Activated CD4-positive, alpha-beta T cell treated with anti-CD3 and anti-CD28 coated beads, Interleukin-2, amount 10 ng/mL, durations not matched to agents 7 days and 5 days (primary cell): ENCODE measurements around the gene PET100. TPM values are rescaled to one million over a fixed set of nuclear protein-coding genes. Genes with fewer than 3 reads are reported as not detected.
A peak's percentile ranks its signal among the peaks of the same experiment; 100 is the strongest.

Experiments used
- CTCF ChIA-PET: fragments of 350-600 bp; sonication (Branson Sonifier 250); formaldehyde crosslinking; loops from one replicate; lab custom pipeline; 2021; ENCODE audit warnings: antibody characterized with exemption; lab: Charles Lee
- POLR2A ChIA-PET: fragments of 350-600 bp; sonication (Branson Sonifier 250); formaldehyde crosslinking; loops from one replicate; lab custom pipeline; 2021; ENCODE audit warnings: antibody characterized with exemption; lab: Charles Lee
- DNase-seq: peaks from one replicate; pipeline ENCODE4 v3.0.0-alpha.2; 2020
- H3K27ac Mint-ChIP-seq: one replicate; pipeline ENCODE4 v1.8.0; 2021; ENCODE audit warnings: mild to moderate bottlenecking, moderate library complexity, mixed read lengths
- H3K27me3 Mint-ChIP-seq: one replicate; pipeline ENCODE4 v1.8.0; 2021; ENCODE audit warnings: mixed read lengths
- H3K36me3 Mint-ChIP-seq: one replicate; pipeline ENCODE4 v1.8.0; 2021; ENCODE audit warnings: low read depth, mixed read lengths
- H3K4me1 Mint-ChIP-seq: one replicate; pipeline ENCODE4 v1.8.0; 2021; ENCODE audit warnings: mixed read lengths
- H3K4me3 Mint-ChIP-seq: one replicate; pipeline ENCODE4 v1.8.0; 2021; ENCODE audit warnings: mild to moderate bottlenecking, moderate library complexity, mixed read lengths
- H3K9me3 Mint-ChIP-seq: one replicate; pipeline ENCODE4 v1.8.0; 2021; ENCODE audit warnings: mixed read lengths
- total RNA-seq, 2 experiments: library from RNA; stranded (reverse); gene quantifications; one replicate each; pipeline ENCODE4 v1.2.3, GENCODE V29; 2021

PET100 gene, protein sequence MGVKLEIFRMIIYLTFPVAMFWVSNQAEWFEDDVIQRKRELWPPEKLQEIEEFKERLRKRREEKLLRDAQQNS
- total RNA-seq, result 100 to 1,000 TPM; 108 to 169 TPM

DNA sequence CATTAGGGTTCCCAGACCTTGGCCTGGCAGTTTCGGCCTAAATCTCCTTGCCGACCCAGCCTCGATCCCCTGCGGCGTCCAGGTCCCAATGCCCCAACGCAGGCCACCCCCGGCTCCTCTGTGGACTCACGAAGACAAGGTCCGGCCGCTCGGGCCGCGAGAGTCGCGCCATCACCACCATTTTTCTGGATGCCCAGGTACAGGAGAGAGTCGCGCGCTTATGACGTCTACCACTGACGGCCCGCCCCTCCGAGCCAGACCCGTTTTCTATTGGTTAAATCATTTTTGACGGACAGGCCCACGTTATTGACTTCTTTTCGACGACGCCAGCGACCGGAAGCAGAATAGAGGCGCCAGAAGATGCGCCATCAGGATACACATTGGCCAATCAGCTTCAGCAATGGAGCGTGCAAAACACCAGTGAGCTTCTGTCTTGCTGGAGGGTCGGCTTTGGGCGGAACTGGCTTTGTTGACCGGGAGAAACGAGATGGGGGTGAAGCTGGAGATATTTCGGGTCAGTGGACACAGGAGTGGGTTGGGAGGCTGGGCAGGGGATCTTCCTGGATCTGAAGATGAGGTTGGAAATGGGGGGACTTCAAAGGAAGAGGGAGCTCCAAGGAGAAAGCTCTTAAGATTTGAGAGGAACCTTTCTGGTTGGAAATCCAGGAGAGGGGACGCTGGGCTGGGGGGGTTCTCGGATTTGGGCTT is at the start of gene PET100, which contains the start of gene XAB2:
TSS of gene PET100 (plus strand) at position 447 of the 708 bp plus-strand sequence. CDS start at position 488, 41 bp downstream.
TSS of gene XAB2 (minus strand) at position 199 of the 708 bp plus-strand sequence. CDS start at position 181, 18 bp downstream.
- peak; percentile 98 for DNase-seq
- Mint-ChIP-seq H3K9me3 (no peaks in the 10 kb centered on the region), H3K36me3 (peaks cover 10% of the 10 kb centered on the region), H3K4me3 (peak within 1 kb of the TSS; percentile 90), H3K4me1 (peaks cover 34% of the 10 kb centered on the region), H3K27ac (peak within 1 kb of the TSS; percentile 99), H3K27me3 (no peaks in the 10 kb centered on the region)
- POLR2A ChIA-PET, result interaction anchor here (0.6 to 1.0 kb wide), 2 partner anchors 233 to 1598 kb away, joined by 3 read pairs; no protein-coding TSS in a partner anchor
- CTCF ChIA-PET, result interaction anchor here (0.6 to 1.8 kb wide), 7 partner anchors 19 to 170 kb away, joined by 3 to 6 read pairs (median 3); no protein-coding TSS in a partner anchor

DNA sequence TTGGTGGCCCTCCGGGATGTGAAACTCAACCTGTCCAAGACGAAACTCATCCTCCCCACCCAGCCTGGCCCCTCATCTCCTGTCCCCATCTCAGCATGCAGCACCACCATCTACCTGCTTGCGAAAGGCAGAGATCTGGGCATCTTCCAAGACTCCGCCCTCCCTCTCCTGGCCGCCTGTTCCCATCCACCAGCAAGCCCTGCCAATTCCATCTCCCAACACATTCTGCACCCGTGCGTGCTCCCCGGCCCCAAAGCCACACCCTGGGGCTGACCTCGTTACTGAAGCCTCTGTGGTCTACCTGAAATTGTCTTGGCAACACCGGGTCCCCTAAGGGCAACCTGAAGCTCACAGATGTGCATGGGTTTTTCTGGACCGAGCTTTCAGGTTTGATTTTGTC is 47.1 kb upstream of the PET100 start:
- H3K4me1 Mint-ChIP-seq, result no peaks in the 10 kb centered on the region
- ChIA-PET CTCF (interaction anchor here (0.6 kb wide), 2 partner anchors 14 to 362 kb away, joined by 3 to 7 read pairs; no protein-coding TSS in a partner anchor), POLR2A (no interaction called here)
- H3K27me3 Mint-ChIP-seq, result no peaks in the 10 kb centered on the region
- H3K9me3 Mint-ChIP-seq, result no peaks in the 10 kb centered on the region
- no peak overlapping the region for H3K4me3 Mint-ChIP-seq
- no peak for DNase-seq
- H3K27ac Mint-ChIP-seq, result no peak overlapping the region
- H3K36me3 Mint-ChIP-seq, result no peaks in the 10 kb centered on the region

DNA sequence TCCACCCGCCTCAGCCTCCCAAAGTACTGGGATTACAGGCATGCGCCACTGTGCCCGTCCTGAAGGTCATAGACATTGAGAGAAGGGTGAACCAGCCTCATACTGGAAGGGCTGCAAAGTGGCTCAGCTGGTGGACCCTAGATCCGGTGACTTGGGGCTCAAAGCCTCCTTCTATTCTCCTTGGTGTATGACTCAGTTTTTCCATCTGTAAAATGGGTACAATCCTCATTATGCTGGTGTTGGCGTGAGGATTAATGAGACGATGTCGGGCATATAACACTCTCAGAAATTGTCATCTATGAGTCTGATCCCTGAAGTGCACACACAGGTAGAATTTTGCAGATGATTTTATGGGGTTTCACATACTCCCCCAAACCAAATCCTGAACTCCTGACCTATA is 39.8 kb upstream of the PET100 start:
- Mint-ChIP-seq H3K27me3 (peaks cover 11% of the 10 kb centered on the region), H3K4me1 (no peaks in the 10 kb centered on the region), H3K36me3 (no peaks in the 10 kb centered on the region), H3K27ac (no peak overlapping the region), H3K4me3 (no peak overlapping the region), H3K9me3 (no peaks in the 10 kb centered on the region)
- ChIA-PET POLR2A (no interaction called here), CTCF (interaction anchor here (1.3 kb wide), 1 partner anchor 21 kb away, joined by 4 read pairs; no protein-coding TSS in a partner anchor)
- DNase-seq, result no peak

- no peak overlapping the region for H3K27ac Mint-ChIP-seq
- no peak overlapping the region for H3K4me3 Mint-ChIP-seq
- ChIA-PET CTCF (interaction anchor here (1.3 kb wide), 1 partner anchor 22 kb away, joined by 4 read pairs; no protein-coding TSS in a partner anchor), POLR2A (no interaction called here)
- H3K9me3 Mint-ChIP-seq, result no peaks in the 10 kb centered on the region
- H3K27me3 Mint-ChIP-seq, result peaks cover 14% of the 10 kb centered on the region
- H3K36me3 Mint-ChIP-seq, result no peaks in the 10 kb centered on the region
- peaks cover 2% of the 10 kb centered on the region for H3K4me1 Mint-ChIP-seq
- DNase-seq, result no peak
These were observed 39.3 kb upstream of the PET100 start for GRCh38 chr19:7590256-7590655.

GRCh38 chr19:7595466-7596133 is 34.0 kb upstream of the PET100 start, which contains the start of gene CAMSAP3:
TSS of gene CAMSAP3 (plus strand) at chr19:7595863. CDS start at chr19:7596003, 140 bp downstream.
- H3K4me1 Mint-ChIP-seq, result peaks cover 4% of the 10 kb centered on the region
- H3K27me3 Mint-ChIP-seq, result peaks cover 40% of the 10 kb centered on the region
- H3K9me3 Mint-ChIP-seq, result no peaks in the 10 kb centered on the region
- no peak within 1 kb of the TSS for H3K27ac Mint-ChIP-seq
- H3K4me3 Mint-ChIP-seq, result peak within 1 kb of the TSS; percentile 65
- H3K36me3 Mint-ChIP-seq, result no peaks in the 10 kb centered on the region
- ChIA-PET CTCF (no interaction called here), POLR2A (no interaction called here)
- DNase-seq, result peak; percentile 41

DNA sequence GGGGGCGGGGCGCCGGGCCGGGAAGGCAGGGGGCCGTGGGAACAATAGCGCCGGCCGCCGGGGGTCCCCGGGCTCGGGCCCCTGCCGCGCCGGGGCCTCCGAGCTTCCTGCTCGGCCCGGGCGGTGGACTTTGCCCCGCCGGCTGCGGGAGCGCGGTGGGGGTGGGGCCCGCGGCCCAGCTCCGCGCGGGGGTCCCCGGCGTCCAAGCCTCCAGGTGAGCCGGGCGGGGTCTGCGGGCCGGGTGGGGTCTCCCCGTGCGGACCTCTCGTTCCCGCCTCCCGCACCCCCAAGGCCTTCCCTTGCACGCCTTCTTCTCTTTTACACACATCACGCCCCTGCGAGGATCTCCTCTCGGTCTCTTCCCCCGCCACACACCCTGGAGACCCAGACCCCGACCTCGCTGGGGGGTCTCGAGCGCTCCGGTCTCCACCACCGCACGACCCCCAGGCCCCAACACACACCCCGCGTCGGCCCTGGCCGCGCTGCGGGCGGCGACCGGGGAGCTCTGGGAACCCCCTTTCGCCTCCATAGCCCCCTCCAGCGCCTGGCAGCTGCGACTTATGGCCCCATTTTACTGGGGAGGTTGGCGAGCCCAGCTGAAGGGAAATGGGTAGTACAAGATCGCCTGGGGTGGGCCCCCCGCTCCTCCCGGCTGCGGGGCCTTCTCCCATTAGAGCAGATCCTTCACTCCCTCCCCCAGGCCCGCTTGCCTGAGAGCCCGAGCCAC is 33.2 kb upstream of the PET100 start:
- peaks cover 40% of the 10 kb centered on the region for H3K27me3 Mint-ChIP-seq
- no peaks in the 10 kb centered on the region for H3K36me3 Mint-ChIP-seq
- POLR2A ChIA-PET, result no interaction called here
- no peak overlapping the region for H3K4me3 Mint-ChIP-seq
- H3K9me3 Mint-ChIP-seq, result no peaks in the 10 kb centered on the region
- H3K27ac Mint-ChIP-seq, result no peak overlapping the region
- CTCF ChIA-PET, result interaction anchor here (1.0 kb wide), 1 partner anchor 28 kb away, joined by 3 read pairs; no protein-coding TSS in a partner anchor
- peaks cover 4% of the 10 kb centered on the region for H3K4me1 Mint-ChIP-seq
- no peak for DNase-seq

DNA sequence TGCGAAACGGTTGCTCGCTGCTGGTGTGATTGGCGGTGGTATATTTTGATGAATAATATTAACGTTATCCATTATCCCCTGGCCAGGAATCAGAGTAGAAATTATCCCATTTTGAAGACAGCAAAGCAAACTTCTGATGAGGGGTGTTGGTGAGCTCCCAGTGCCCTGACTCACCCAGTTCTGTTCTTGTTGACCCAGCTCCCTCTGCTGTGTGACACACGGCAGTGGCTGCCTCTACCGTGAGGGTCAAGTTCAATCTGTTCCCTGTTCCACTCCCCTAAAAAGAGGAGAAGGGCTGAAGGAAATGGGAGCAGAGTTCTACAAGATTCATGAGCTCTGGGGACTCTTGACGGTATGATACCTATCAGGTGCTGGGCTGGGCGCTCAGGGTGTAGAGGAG is 31.9 kb upstream of the PET100 start:
- Mint-ChIP-seq H3K27me3 (peaks cover 43% of the 10 kb centered on the region), H3K4me1 (peaks cover 4% of the 10 kb centered on the region), H3K36me3 (no peaks in the 10 kb centered on the region), H3K4me3 (no peak overlapping the region), H3K9me3 (no peaks in the 10 kb centered on the region), H3K27ac (no peak overlapping the region)
- ChIA-PET POLR2A (no interaction called here), CTCF (interaction anchor here (1.1 kb wide), 1 partner anchor 29 kb away, joined by 3 read pairs; no protein-coding TSS in a partner anchor)
- no peak for DNase-seq

GRCh38 chr19:7598180-7598579 is 31.4 kb upstream of the PET100 start:
- no peak overlapping the region for H3K27ac Mint-ChIP-seq
- H3K9me3 Mint-ChIP-seq, result no peaks in the 10 kb centered on the region
- peaks cover 43% of the 10 kb centered on the region for H3K27me3 Mint-ChIP-seq
- POLR2A ChIA-PET, result no interaction called here
- no peaks in the 10 kb centered on the region for H3K36me3 Mint-ChIP-seq
- H3K4me1 Mint-ChIP-seq, result peaks cover 4% of the 10 kb centered on the region
- no peak for DNase-seq
- CTCF ChIA-PET, result interaction anchor here (1.1 kb wide), 1 partner anchor 30 kb away, joined by 3 read pairs; no protein-coding TSS in a partner anchor
- no peak overlapping the region for H3K4me3 Mint-ChIP-seq

GRCh38 chr19:7600721-7601120 is 28.9 kb upstream of the PET100 start:
- H3K27ac Mint-ChIP-seq, result no peak overlapping the region
- CTCF ChIA-PET, result no interaction called here
- POLR2A ChIA-PET, result no interaction called here
- H3K9me3 Mint-ChIP-seq, result no peaks in the 10 kb centered on the region
- no peak for DNase-seq
- H3K36me3 Mint-ChIP-seq, result no peaks in the 10 kb centered on the region
- H3K4me3 Mint-ChIP-seq, result no peak overlapping the region
- peaks cover 27% of the 10 kb centered on the region for H3K27me3 Mint-ChIP-seq
- peaks cover 1% of the 10 kb centered on the region for H3K4me1 Mint-ChIP-seq

GRCh38 chr19:7602240-7602934 is 27.2 kb upstream of the PET100 start:
- DNase-seq, result no peak
- H3K9me3 Mint-ChIP-seq, result no peaks in the 10 kb centered on the region
- H3K27me3 Mint-ChIP-seq, result peaks cover 17% of the 10 kb centered on the region
- POLR2A ChIA-PET, result no interaction called here
- H3K36me3 Mint-ChIP-seq, result no peaks in the 10 kb centered on the region
- no peak overlapping the region for H3K27ac Mint-ChIP-seq
- no peak overlapping the region for H3K4me3 Mint-ChIP-seq
- CTCF ChIA-PET, result no interaction called here
- peaks cover 10% of the 10 kb centered on the region for H3K4me1 Mint-ChIP-seq

- ChIA-PET POLR2A (no interaction called here), CTCF (no interaction called here)
- Mint-ChIP-seq H3K4me1 (peaks cover 10% of the 10 kb centered on the region), H3K36me3 (no peaks in the 10 kb centered on the region), H3K27ac (no peak overlapping the region), H3K27me3 (peaks cover 11% of the 10 kb centered on the region), H3K9me3 (no peaks in the 10 kb centered on the region), H3K4me3 (no peak overlapping the region)
- DNase-seq, result no peak
These were observed 26.6 kb upstream of the PET100 start for GRCh38 chr19:7602935-7603497.
